GM18505 (cell line): ENCODE measurements around the gene FBF1.
"Not testable (repeated sequence)": the region's sequence is repeated elsewhere in the genome, so short reads cannot be mapped to it uniquely, and the experiment has no call there.

Experiments used
- ATAC-seq: cut with Tn5 transposase; IDR thresholded peaks from one replicate; pipeline ENCODE4 v1.9.1; 2021; ENCODE audit not compliant: unreplicated experiment
- POLR2A ChIP-seq: IDR thresholded peaks from 4 replicates; pipeline ENCODE4 v1.6.1; 2011; ENCODE audit warnings: borderline replicate concordance; ENCODE audit not compliant: insufficient read depth, insufficient read length; ENCODE audit errors: extremely low read depth

The FBF1 gene

GRCh38 chr17:75874323-75875181 lies 66.3 kb downstream of the FBF1 start:
- no peak for TF ChIP-seq POLR2A
- ATAC-seq = no peak

- ATAC-seq = no peak
- no peak for TF ChIP-seq POLR2A
Measured at GRCh38 chr17:75873587-75874322, 67.1 kb downstream of the FBF1 start.

GRCh38 chr17:75872434-75873351 lies 68.1 kb downstream of the FBF1 start:
- TF ChIP-seq POLR2A = no peak
- no peak for ATAC-seq

GRCh38 chr17:75870228-75870627 lies 70.6 kb downstream of the FBF1 start:
- not testable (repeated sequence) for ATAC-seq

- ATAC-seq = no peak
- TF ChIP-seq POLR2A = no peak
Measured at GRCh38 chr17:75869282-75870141, 71.3 kb downstream of the FBF1 start.

GRCh38 chr17:75868730-75869281 lies 72.0 kb downstream of the FBF1 start:
- not testable (repeated sequence) for ATAC-seq

GRCh38 chr17:75865404-75866188 lies 75.2 kb downstream of the FBF1 start:
- not testable (repeated sequence) for ATAC-seq

- peak; percentile 31 for ATAC-seq
Measured at GRCh38 chr17:75864887-75865286, 76.0 kb downstream of the FBF1 start.

GRCh38 chr17:75864448-75864871 lies 76.4 kb downstream of the FBF1 start:
- peak; percentile 68 for ATAC-seq
- no peak for TF ChIP-seq POLR2A

- no peak for ATAC-seq
- no peak for TF ChIP-seq POLR2A
Measured at GRCh38 chr17:75861927-75862317, 78.9 kb downstream of the FBF1 start.
